Globus pallidus (tissue), 1 donor: Measurements from ENCODE around the gene CIZ1.
A peak's percentile ranks its signal among the peaks of the same experiment; 100 is the strongest.

Experiments
- DNase-seq: peaks from one replicate; pipeline ENCODE4 v3.0.0-alpha.2; 2015; ENCODE audit warnings: low spot score

Gene CIZ1

GRCh38 chr9:128214571-128215490, 23.5 kb upstream of the CIZ1 start:
- no peak for DNase-seq

- DNase-seq = no peak
Observed at GRCh38 chr9:128213746-128214497, 22.6 kb upstream of the CIZ1 start.

DNA sequence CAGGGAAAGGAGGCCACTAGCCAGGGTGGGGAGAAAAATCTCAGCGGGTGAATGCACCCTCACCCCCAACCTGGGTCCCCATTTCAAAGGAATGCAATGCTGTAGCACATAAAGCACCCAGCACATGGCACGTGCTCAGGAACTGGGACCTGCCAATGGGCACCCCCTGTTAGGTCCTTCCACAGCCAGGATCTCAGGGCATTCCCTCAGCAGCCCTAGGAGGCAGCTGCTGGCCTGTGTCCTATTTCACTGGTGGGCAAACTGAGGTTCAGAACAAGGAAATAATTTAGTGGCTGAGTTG, 20.6 kb upstream of the CIZ1 start:
- DNase-seq = no peak

GRCh38 chr9:128211186-128211980, 20.0 kb upstream of the CIZ1 start:
- no peak for DNase-seq

DNA sequence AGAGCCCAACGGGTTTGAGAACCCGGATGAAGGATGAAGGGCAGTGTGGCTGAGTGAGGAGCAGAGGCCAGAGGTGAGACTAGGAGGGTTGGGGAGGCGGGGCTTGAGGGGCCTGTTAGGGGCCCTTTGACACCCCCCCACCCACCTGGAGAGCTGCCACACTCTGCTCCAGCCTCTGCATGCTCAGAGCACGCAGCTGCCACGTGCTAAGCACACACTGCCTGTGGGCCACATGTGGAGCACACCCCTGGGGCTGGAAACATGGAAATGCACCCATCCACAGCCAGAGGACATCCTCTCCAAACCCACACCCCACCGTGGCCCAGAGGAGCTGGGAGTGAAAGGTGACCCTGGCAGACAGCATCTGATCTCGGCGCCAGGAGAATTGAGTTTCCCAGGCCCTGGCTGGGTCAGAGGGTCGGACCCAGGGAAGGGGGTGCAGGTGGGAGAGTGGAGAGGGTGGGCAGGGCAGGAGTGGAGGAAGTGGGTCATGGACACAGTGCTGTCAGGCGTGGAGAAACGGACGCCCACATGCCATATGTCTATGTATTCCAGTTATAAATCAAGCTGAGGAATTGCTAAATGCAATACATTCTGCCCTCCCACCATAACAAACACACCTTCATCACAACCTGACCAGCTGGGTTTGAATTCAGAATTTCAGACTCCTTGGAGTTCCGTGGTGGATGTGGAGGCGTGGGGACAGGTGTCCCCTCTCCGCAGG, 17.7 kb upstream of the CIZ1 start:
- no peak for DNase-seq

- DNase-seq = no peak
Observed at GRCh38 chr9:128208386-128208785, 17.0 kb upstream of the CIZ1 start.

DNA sequence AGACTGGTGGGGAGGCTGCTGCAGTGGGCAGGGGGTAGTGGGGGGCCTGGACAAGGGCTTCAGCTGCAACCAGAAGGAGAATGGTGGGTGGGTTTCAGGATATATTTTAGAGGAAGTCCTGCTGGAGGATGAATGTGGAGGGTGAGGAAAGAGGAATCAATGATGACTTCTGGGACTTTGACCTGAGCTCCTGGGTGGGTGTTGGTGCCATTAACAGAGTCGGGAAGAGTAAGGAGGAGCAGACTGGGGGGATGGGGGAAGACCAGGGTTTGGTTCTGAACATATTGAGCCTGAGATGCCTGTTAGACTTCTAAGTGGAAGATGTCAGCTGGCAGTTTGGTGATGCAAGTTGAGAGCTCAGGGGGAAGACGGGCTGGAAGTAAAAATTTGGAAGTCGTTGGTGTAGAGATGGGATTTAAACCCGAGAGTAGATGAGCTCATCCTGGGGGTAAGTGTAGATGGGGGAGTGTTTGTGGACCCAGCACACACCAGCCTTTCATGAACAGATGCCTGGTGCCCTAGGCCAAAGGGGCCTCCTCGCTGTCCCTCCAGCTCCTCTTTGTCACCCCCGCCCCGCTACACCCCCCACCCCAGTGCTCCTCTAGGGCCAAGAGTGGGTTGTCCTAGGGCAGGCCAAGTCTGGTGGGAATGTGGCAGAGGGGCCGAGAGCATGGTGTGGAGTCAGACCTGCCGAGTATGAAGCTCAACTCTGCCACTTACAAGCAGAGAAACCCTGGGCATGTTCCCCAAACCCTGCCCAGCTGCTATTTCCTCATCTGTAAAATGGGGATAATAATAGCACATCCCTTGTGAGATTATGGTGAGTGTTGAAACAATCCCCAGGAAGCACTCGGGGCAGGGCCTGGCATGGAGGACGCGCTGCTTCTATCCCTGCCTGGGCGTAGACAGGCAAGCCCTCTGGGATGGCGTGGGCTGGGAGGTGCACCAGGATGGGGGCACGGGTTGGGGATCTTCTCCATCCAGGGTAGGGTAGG, 15.8 kb upstream of the CIZ1 start:
- DNase-seq = no peak

- DNase-seq = no peak
Observed at GRCh38 chr9:128206484-128206883, 15.1 kb upstream of the CIZ1 start.

GRCh38 chr9:128205296-128205944, 14.0 kb upstream of the CIZ1 start:
- DNase-seq = no peak

DNA sequence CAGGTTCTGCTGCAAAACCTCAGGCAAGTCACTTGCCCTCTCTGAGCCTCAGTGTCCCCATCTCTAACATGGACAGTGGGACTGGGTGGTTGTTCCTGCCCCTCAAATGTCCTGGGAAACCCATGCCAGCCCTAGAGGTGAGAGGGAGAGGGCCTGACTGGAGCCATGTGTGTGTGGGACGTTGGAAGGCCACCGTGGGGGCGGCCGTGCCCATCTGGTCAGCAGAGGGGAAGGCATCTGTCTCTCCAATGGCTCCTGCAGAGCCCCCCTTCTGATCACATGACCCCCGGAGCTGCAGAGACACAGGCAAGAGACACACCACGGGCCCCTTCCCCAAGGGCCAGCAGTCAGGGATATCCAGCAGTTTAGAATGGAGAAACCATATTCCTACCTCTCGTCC, 13.5 kb upstream of the CIZ1 start:
- DNase-seq = no peak

DNA sequence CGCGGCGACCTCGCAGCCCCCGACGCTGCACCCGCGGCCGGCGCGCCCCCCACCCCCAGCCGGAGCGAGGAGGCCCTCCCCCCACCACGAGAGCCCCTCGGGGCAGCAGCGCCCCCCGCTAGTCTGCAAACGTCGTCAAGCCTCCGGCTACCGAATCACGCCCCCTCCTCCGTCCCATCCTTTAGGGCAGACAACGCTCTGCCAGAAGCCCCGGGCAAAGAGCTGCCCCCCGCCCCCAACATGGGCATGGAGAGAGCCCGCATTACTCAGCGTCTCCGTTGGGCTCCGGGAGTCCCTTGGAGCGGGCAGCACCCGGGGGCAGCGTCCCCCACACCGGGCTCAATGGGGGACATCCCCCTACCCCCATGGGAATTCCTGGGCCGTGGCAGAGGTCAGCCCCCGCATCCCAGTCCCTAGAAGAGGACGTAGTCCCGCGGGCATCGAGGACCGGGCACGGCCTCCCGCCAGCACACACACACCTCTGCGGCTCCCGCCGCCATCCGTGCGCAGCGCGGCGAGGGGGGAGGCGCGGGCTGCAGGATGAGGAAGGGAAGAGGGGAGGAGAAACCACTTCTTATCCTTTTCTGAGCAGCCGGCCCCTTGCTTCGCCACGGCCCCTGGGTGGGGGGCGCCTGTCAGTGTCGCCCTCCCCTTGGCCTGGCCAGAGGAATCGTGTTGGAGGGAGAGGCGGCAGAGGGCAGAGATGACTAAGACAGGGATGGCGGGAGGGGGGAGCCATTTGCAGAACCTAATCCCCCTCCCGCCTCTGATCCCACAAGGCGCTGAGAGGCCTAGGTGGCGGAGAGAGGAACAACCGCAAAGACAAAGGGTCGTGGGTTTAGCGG, 12.6 kb upstream of the CIZ1 start:
- DNase-seq = no peak

GRCh38 chr9:128203024-128203706, 11.8 kb upstream of the CIZ1 start, which contains the start of gene DNM1:
Gene DNM1 (plus strand): TSS chr9:128203379. CDS start chr9:128203471, 92 bp downstream.
- peak; percentile 57 for DNase-seq

GRCh38 chr9:128202648-128203023, 11.3 kb upstream of the CIZ1 start:
- no peak for DNase-seq

DNA sequence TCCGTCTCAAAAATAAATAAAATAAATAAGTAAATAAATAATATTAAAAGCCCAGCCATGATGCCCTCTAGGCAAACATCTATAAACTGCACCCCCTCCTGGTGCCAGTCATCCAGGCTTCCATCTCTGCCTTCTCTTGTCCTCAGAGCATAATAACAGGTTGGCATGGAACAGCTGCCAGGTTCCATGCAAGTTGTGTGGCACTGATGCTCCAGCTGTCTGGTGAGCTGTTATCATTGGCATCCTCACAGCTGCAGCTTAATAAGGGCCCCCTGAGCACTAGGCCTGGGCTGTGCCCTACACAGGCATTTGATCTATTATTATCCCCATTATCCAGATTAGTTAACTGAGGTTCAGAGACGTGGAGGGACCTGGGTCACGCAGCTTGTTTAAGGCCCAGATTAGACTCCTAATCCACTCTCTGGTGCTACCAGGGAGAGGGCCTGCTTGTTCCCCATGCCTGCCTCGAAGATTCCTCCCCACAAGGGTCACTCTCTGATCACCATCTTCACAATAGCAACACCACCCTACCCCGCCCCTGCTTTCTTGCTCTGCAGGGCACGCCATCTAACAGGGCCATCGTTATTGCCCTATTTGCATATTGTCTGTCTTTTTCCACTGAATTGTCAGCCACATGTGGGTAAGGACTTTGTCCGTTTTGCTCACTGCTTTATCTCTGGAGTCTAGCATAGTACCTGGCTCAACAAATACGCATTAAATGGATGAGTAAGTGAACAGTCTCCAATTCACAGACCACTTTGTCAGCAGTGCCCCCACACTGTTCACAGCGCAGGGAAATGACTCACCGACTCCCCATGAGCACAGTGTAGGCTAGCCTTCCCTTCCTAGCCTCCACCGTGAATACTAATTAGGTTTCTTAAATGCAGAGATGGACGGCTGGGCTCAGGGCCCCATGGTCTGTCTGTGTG, 10.3 kb upstream of the CIZ1 start:
- no peak for DNase-seq

DNA sequence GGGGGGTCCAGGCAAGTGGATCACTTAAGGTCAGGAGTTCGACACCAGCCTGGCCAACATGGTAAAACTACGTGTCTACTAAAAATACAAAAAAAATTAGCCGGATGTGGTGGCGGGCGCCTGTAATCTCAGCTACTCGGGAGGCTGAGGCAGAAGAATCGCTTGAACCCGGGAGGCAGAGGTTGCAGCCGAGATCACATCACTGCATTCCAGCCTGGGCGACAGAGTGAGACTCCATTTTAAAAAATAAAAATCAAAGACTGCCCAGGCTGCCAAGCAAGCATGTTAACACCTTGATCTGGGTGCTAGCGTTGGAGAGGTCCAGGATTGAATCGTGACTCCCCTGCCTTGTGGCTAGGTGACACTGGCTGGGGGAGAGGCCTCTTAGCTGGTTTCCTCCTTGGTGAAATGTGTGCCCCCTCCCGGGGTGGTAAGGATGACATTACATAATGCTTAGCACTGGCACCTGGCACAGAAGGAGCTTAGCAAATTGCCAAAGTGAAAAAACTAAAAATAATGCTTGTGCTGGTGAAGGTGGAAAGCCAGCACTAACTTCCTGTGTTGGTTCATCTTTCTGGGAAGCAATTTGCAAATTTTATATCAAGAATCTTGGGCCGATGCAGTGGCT, 2.2 kb upstream of the CIZ1 start:
- DNase-seq = no peak

GRCh38 chr9:128192601-128193371, 1.4 kb upstream of the CIZ1 start:
- peak; percentile 44 for DNase-seq
